ENCODE results near the gene PRKAG1.

Gene PRKAG1

GRCh38 chr12:49051777-49052438, 33.3 kb upstream of the PRKAG1 start:
- no peaks in the 10 kb centered on the region for H3K9me3 ChIP-seq (ENCODE audit: low read depth, low read length)
- H3K27ac ChIP-seq, result no peak overlapping the region
- H3K9ac ChIP-seq (ENCODE audit: insufficient read length), result no peak overlapping the region
- no peak for TF ChIP-seq EZH2 (IDR thresholded peaks at IDR 0.05)
- no peak for TF ChIP-seq POLR2AphosphoS5 (IDR thresholded peaks at IDR 0.05; ENCODE audit: borderline replicate concordance, low read depth, low read length)
- no peak for TF ChIP-seq FOXP2 (optimal IDR thresholded peaks at IDR 0.05; ENCODE audit: control extremely low read depth, extremely low read length, insufficient read depth)
- H3K4me3 ChIP-seq, result no peak overlapping the region
- H3K36me3 ChIP-seq (ENCODE audit: insufficient read depth, low read length), result peaks cover 87% of the 10 kb centered on the region
- DNase-seq (ENCODE audit: low read depth, low spot score), result no peak

- no peaks in the 10 kb centered on the region for H3K9me3 ChIP-seq (ENCODE audit: low read depth, low read length)
- peaks cover 92% of the 10 kb centered on the region for H3K36me3 ChIP-seq (ENCODE audit: insufficient read depth, low read length)
- TF ChIP-seq FOXP2 (optimal IDR thresholded peaks at IDR 0.05; ENCODE audit: control extremely low read depth, extremely low read length, insufficient read depth) (no peak), POLR2AphosphoS5 (IDR thresholded peaks at IDR 0.05; ENCODE audit: borderline replicate concordance, low read depth, low read length) (no peak), EZH2 (IDR thresholded peaks at IDR 0.05) (no peak)
- no peak for DNase-seq (ENCODE audit: low read depth, low spot score)
- no peak overlapping the region for H3K4me3 ChIP-seq
- no peak overlapping the region for H3K27ac ChIP-seq
- H3K9ac ChIP-seq (ENCODE audit: insufficient read length), result no peak overlapping the region
Observed at GRCh38 chr12:49051373-49051764, 32.8 kb upstream of the PRKAG1 start.

- H3K36me3 ChIP-seq (ENCODE audit: insufficient read depth, low read length), result peaks cover 98% of the 10 kb centered on the region
- no peaks in the 10 kb centered on the region for H3K9me3 ChIP-seq (ENCODE audit: low read depth, low read length)
- no peak for TF ChIP-seq EZH2 (IDR thresholded peaks at IDR 0.05)
- no peak overlapping the region for H3K4me3 ChIP-seq
- H3K9ac ChIP-seq (ENCODE audit: insufficient read length), result no peak overlapping the region
- DNase-seq (ENCODE audit: low read depth, low spot score), result no peak
- H3K27ac ChIP-seq, result no peak overlapping the region
Observed at GRCh38 chr12:49050507-49051372, 32.2 kb upstream of the PRKAG1 start.

- Histone ChIP-seq H3K36me3 (ENCODE audit: insufficient read depth, low read length) (peaks cover 95% of the 10 kb centered on the region), H3K4me3 (no peak overlapping the region), H3K9ac (ENCODE audit: insufficient read length) (no peak overlapping the region), H3K27ac (no peak overlapping the region), H3K9me3 (ENCODE audit: low read depth, low read length) (no peaks in the 10 kb centered on the region)
- no peak for DNase-seq (ENCODE audit: low read depth, low spot score)
- TF ChIP-seq POLR2AphosphoS5 (IDR thresholded peaks at IDR 0.05; ENCODE audit: borderline replicate concordance, low read depth, low read length), result no peak
- TF ChIP-seq FOXP2 (optimal IDR thresholded peaks at IDR 0.05; ENCODE audit: control extremely low read depth, extremely low read length, insufficient read depth), result no peak
- no peak for TF ChIP-seq EZH2 (IDR thresholded peaks at IDR 0.05)
Observed at GRCh38 chr12:49049566-49050224, 31.1 kb upstream of the PRKAG1 start.

- Histone ChIP-seq H3K9ac (ENCODE audit: insufficient read length) (no peak overlapping the region), H3K27ac (no peak overlapping the region), H3K36me3 (ENCODE audit: insufficient read depth, low read length) (peaks cover 95% of the 10 kb centered on the region), H3K9me3 (ENCODE audit: low read depth, low read length) (no peaks in the 10 kb centered on the region), H3K4me3 (no peak overlapping the region)
- DNase-seq (ENCODE audit: low read depth, low spot score), result no peak
- TF ChIP-seq POLR2AphosphoS5 (IDR thresholded peaks at IDR 0.05; ENCODE audit: borderline replicate concordance, low read depth, low read length) (no peak), EZH2 (IDR thresholded peaks at IDR 0.05) (no peak), FOXP2 (optimal IDR thresholded peaks at IDR 0.05; ENCODE audit: control extremely low read depth, extremely low read length, insufficient read depth) (no peak)
Observed at GRCh38 chr12:49048953-49049352, 30.4 kb upstream of the PRKAG1 start.

GRCh38 chr12:49046129-49046895, 27.7 kb upstream of the PRKAG1 start:
- DNase-seq (ENCODE audit: low read depth, low spot score), result no peak
- no peak overlapping the region for H3K4me3 ChIP-seq
- H3K27ac ChIP-seq, result no peak overlapping the region
- peaks cover 95% of the 10 kb centered on the region for H3K36me3 ChIP-seq (ENCODE audit: insufficient read depth, low read length)
- no peaks in the 10 kb centered on the region for H3K9me3 ChIP-seq (ENCODE audit: low read depth, low read length)
- no peak overlapping the region for H3K9ac ChIP-seq (ENCODE audit: insufficient read length)
- no peak for TF ChIP-seq FOXP2 (optimal IDR thresholded peaks at IDR 0.05; ENCODE audit: control extremely low read depth, extremely low read length, insufficient read depth)
- no peak for TF ChIP-seq POLR2AphosphoS5 (IDR thresholded peaks at IDR 0.05; ENCODE audit: borderline replicate concordance, low read depth, low read length)
- no peak for TF ChIP-seq EZH2 (IDR thresholded peaks at IDR 0.05)

GRCh38 chr12:49044660-49045059, 26.1 kb upstream of the PRKAG1 start:
- H3K36me3 ChIP-seq (ENCODE audit: insufficient read depth, low read length), result peaks cover 92% of the 10 kb centered on the region
- TF ChIP-seq EZH2 (IDR thresholded peaks at IDR 0.05), result no peak
- TF ChIP-seq FOXP2 (optimal IDR thresholded peaks at IDR 0.05; ENCODE audit: control extremely low read depth, extremely low read length, insufficient read depth), result no peak
- no peak for TF ChIP-seq POLR2AphosphoS5 (IDR thresholded peaks at IDR 0.05; ENCODE audit: borderline replicate concordance, low read depth, low read length)
- no peak overlapping the region for H3K4me3 ChIP-seq
- DNase-seq (ENCODE audit: low read depth, low spot score), result no peak
- H3K9me3 ChIP-seq (ENCODE audit: low read depth, low read length), result no peaks in the 10 kb centered on the region
- no peak overlapping the region for H3K27ac ChIP-seq
- no peak overlapping the region for H3K9ac ChIP-seq (ENCODE audit: insufficient read length)

- H3K36me3 ChIP-seq (ENCODE audit: insufficient read depth, low read length), result peaks cover 92% of the 10 kb centered on the region
- H3K9ac ChIP-seq (ENCODE audit: insufficient read length), result no peak overlapping the region
- DNase-seq (ENCODE audit: low read depth, low spot score), result no peak
- no peak overlapping the region for H3K4me3 ChIP-seq
- TF ChIP-seq POLR2AphosphoS5 (IDR thresholded peaks at IDR 0.05; ENCODE audit: borderline replicate concordance, low read depth, low read length), result no peak
- TF ChIP-seq FOXP2 (optimal IDR thresholded peaks at IDR 0.05; ENCODE audit: control extremely low read depth, extremely low read length, insufficient read depth), result no peak
- no peak for TF ChIP-seq EZH2 (IDR thresholded peaks at IDR 0.05)
- no peak overlapping the region for H3K27ac ChIP-seq
- H3K9me3 ChIP-seq (ENCODE audit: low read depth, low read length), result no peaks in the 10 kb centered on the region
Observed at GRCh38 chr12:49043856-49044258, 25.3 kb upstream of the PRKAG1 start.
